Loucy (cell line): ENCODE data around the gene SPIRE2.
"Not testable (repeated sequence)": the region's sequence is repeated elsewhere in the genome, so short reads cannot be mapped to it uniquely, and the experiment has no call there.

Experiments
- H2AFZ ChIP-seq: fragments of 200-600 bp; sonication (generic); 2 replicates; pipeline ENCODE4 v1.6.0; 2016; ENCODE audit warnings: antibody characterized with exemption, mild to moderate bottlenecking, low read length, moderate library complexity
- H3F3A ChIP-seq: fragments of 200-600 bp; 2 replicates; pipeline ENCODE4 v1.6.0; 2016; ENCODE audit warnings: antibody characterized with exemption, low read depth, mild to moderate bottlenecking
- H3K27me3 ChIP-seq: fragments of 200-600 bp; sonication (generic); 2 replicates; pipeline ENCODE4 v1.6.1; 2014; ENCODE audit warnings: low read length, mild to moderate bottlenecking; ENCODE audit not compliant: insufficient read depth, poor library complexity, severe bottlenecking
- H3K36me3 ChIP-seq: fragments of 200-600 bp; sonication (generic); 2 replicates; pipeline ENCODE4 v1.6.1; 2016; ENCODE audit warnings: low read length; ENCODE audit not compliant: insufficient read depth
- H3K4me1 ChIP-seq: fragments of 200-600 bp; sonication (generic); 2 replicates; pipeline ENCODE4 v1.5.1; 2014; ENCODE audit warnings: low read length, mild to moderate bottlenecking; ENCODE audit not compliant: insufficient read depth, poor library complexity, severe bottlenecking
- H3K4me2 ChIP-seq: fragments of 200-600 bp; sonication (generic); 2 replicates; pipeline ENCODE4 v1.6.0; 2014; ENCODE audit warnings: antibody characterized with exemption, low read length, low read depth, mild to moderate bottlenecking; ENCODE audit not compliant: poor library complexity, severe bottlenecking
- H3K4me3 ChIP-seq: fragments of 200-600 bp; sonication (generic); 2 replicates; pipeline ENCODE4 v1.5.1; 2014; ENCODE audit warnings: low read length, mild to moderate bottlenecking, mixed read lengths; ENCODE audit not compliant: poor library complexity, severe bottlenecking
- H3K79me2 ChIP-seq: fragments of 200-600 bp; sonication (generic); 2 replicates; pipeline ENCODE4 v1.6.1; 2014; ENCODE audit warnings: low read length; ENCODE audit not compliant: insufficient read depth
- H3K9ac ChIP-seq: fragments of 200-600 bp; sonication (generic); 2 replicates; pipeline ENCODE4 v1.6.0; 2014; ENCODE audit warnings: mild to moderate bottlenecking, low read depth, low read length, moderate library complexity; ENCODE audit not compliant: poor library complexity, severe bottlenecking
- H3K9me2 ChIP-seq: fragments of 200-600 bp; sonication (generic); replicated peaks from 2 replicates; pipeline ENCODE4 v1.6.1; 2016; ENCODE audit warnings: low read depth, low read length, mixed read lengths
- H3K9me3 ChIP-seq: fragments of 200-600 bp; sonication (generic); 2 replicates; pipeline ENCODE4 v1.6.1; 2014; ENCODE audit warnings: mild to moderate bottlenecking, antibody characterized with exemption, low read length, low read depth; ENCODE audit not compliant: insufficient read depth
- H4K20me1 ChIP-seq: fragments of 200-600 bp; sonication (generic); 2 replicates; pipeline ENCODE4 v1.6.0; 2014; ENCODE audit warnings: antibody characterized with exemption, low read length, mild to moderate bottlenecking; ENCODE audit not compliant: insufficient read depth, poor library complexity, severe bottlenecking
- EZH2phosphoT487 ChIP-seq: fragments of 200-600 bp; IDR thresholded peaks from 2 replicates; pipeline ENCODE4 v1.6.1; 2018; ENCODE audit warnings: antibody characterized with exemption, mild to moderate bottlenecking, moderate library complexity, borderline replicate concordance
- TF ChIP-seq, protein P1 (sequence below): fragments of 200-600 bp; sonication (generic); conservative IDR thresholded peaks from 2 replicates; pipeline ENCODE4 v1.5.1; 2014; ENCODE audit warnings: mild to moderate bottlenecking, antibody characterized with exemption, low read length

SPIRE2 gene

DNA sequence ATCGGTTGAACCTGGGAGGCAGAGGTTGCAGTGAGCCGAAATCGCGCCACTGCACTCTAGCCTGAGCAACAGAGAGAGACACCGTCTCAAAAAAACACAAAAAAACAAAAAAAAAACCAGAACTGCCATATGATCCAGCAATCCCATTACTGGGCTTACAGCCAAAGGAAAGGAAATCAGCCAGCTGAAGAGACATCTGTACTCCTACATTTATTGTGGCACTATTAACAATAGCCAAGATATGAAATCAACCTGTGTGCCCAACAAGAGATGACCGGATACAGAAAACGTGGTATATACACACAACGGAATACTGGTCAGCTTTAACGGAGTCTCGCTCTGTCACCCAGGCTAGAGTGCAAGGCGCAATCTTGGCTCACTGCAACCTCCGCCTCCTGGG is 26.5 kb upstream of the SPIRE2 start:
- Histone ChIP-seq H3K4me1 (no peaks in the 10 kb centered on the region), H3K9ac (no peak overlapping the region), H3F3A (no peaks in the 10 kb centered on the region), H4K20me1 (no peaks in the 10 kb centered on the region), H3K36me3 (peaks cover 7% of the 10 kb centered on the region; the same call in 1 of the 2 replicates), H3K9me3 (no peaks in the 10 kb centered on the region), H2AFZ (no peak overlapping the region), H3K4me2 (no peak overlapping the region), H3K79me2 (no peaks in the 10 kb centered on the region), H3K4me3 (no peak overlapping the region), H3K9me2 (no peaks in the 10 kb centered on the region), H3K27me3 (no peaks in the 10 kb centered on the region)
- TF ChIP-seq, protein P1, sequence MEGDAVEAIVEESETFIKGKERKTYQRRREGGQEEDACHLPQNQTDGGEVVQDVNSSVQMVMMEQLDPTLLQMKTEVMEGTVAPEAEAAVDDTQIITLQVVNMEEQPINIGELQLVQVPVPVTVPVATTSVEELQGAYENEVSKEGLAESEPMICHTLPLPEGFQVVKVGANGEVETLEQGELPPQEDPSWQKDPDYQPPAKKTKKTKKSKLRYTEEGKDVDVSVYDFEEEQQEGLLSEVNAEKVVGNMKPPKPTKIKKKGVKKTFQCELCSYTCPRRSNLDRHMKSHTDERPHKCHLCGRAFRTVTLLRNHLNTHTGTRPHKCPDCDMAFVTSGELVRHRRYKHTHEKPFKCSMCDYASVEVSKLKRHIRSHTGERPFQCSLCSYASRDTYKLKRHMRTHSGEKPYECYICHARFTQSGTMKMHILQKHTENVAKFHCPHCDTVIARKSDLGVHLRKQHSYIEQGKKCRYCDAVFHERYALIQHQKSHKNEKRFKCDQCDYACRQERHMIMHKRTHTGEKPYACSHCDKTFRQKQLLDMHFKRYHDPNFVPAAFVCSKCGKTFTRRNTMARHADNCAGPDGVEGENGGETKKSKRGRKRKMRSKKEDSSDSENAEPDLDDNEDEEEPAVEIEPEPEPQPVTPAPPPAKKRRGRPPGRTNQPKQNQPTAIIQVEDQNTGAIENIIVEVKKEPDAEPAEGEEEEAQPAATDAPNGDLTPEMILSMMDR, result no peak
- no peak for TF ChIP-seq EZH2phosphoT487

- Histone ChIP-seq H4K20me1 (no peaks in the 10 kb centered on the region), H3F3A (no peaks in the 10 kb centered on the region), H3K4me1 (no peaks in the 10 kb centered on the region), H3K4me3 (no peak overlapping the region), H3K9me2 (no peaks in the 10 kb centered on the region), H2AFZ (no peak overlapping the region), H3K4me2 (no peak overlapping the region), H3K36me3 (0 out of 2 replicates have a peak, but pooled peaks cover 5% of the 10 kb centered on the region), H3K27me3 (no peaks in the 10 kb centered on the region), H3K79me2 (no peaks in the 10 kb centered on the region), H3K9ac (no peak overlapping the region), H3K9me3 (no peaks in the 10 kb centered on the region)
- TF ChIP-seq, protein P1, result no peak
- TF ChIP-seq EZH2phosphoT487, result no peak
These were observed 23.0 kb upstream of the SPIRE2 start for GRCh38 chr16:89805136-89805905.

DNA sequence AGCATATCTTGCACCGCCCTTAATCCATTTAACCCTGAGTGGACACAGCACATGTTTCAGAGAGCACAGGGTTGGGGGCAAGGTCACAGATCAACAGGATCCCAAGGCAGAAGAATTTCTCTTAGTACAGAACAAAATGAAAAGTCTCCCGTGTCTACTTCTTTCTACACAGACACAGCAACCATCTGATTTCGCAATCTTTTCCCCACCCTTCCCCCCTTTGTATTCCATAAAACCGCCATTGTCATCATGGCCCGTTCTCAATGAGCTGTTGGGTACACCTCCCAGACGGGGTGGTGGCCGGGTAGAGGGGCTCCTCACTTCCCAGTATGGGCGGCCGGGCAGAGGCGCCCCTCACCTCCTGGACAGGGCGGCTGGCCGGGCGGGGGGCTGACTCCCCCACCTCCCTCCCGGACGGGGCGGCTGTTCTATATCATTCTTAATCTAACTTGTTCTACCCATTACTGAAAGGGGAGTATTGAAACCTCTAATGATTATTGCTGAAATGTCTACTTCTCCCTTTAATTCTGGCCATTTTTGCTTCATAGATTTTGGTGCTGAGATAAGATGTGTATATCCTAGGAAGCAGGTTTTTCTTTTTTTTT is 21.6 kb upstream of the SPIRE2 start:
- not testable (repeated sequence) for H3K9me2 ChIP-seq, H3K79me2 ChIP-seq, H4K20me1 ChIP-seq, H3K4me3 ChIP-seq, H3K4me1 ChIP-seq, H3K4me2 ChIP-seq, H2AFZ ChIP-seq, H3F3A ChIP-seq, H3K27me3 ChIP-seq, H3K9me3 ChIP-seq, H3K9ac ChIP-seq
- peaks cover 12% of the 10 kb centered on the region; the same call in 1 of the 2 replicates for H3K36me3 ChIP-seq
